Activated CD4-positive, alpha-beta T cell treated with anti-CD3 and anti-CD28 coated beads, Interleukin-2, amount 50 U/mL, for 1 hour (primary cell): ENCODE results near the gene PAGE3.

Experiments
- DNase-seq: peaks from one replicate; pipeline ENCODE4 v3.0.0-alpha.2; 2020

The PAGE3 gene

GRCh38 chrX:55264816-55265215 lies at the start of gene PAGE3:
PAGE3 (minus strand) TSS chrX:55264916; CDS start chrX:55263903, 1,013 bp downstream.
- no peak for DNase-seq

- no peak for DNase-seq
Measured at GRCh38 chrX:55312655-55313054, 47.9 kb upstream of the PAGE3 start.

GRCh38 chrX:55290963-55291362 lies 26.2 kb upstream of the PAGE3 start:
- DNase-seq = no peak

- no peak for DNase-seq
Measured at GRCh38 chrX:55279832-55280231, 15.1 kb upstream of the PAGE3 start.

- DNase-seq = no peak
Measured at GRCh38 chrX:55260806-55261205, 3.9 kb downstream of the PAGE3 start.

GRCh38 chrX:55253528-55253927 lies 11.2 kb downstream of the PAGE3 start:
- DNase-seq = no peak

- DNase-seq = no peak
Measured at GRCh38 chrX:55240788-55241340, 23.9 kb downstream of the PAGE3 start.

GRCh38 chrX:55220119-55220794 lies 44.5 kb downstream of the PAGE3 start, which contains the start of gene PAGE5:
PAGE5 (plus strand) TSS chrX:55220346; CDS start chrX:55221383, 1,037 bp downstream.
- no peak for DNase-seq

GRCh38 chrX:55213381-55213780 lies 51.3 kb downstream of the PAGE3 start:
- DNase-seq = no peak

GRCh38 chrX:55210931-55211677 lies 53.6 kb downstream of the PAGE3 start:
- DNase-seq = no peak
